H1 (cell line): ENCODE measurements around the gene ACSF2. TPM values are rescaled to one million over a fixed set of nuclear protein-coding genes. Genes with fewer than 3 reads are reported as not detected.
A peak's percentile ranks its signal among the peaks of the same experiment; 100 is the strongest.

ENCODE experiments used
- CTCF ChIA-PET: fragments of 300-600 bp; sonication (Branson Sonifier 250); formaldehyde crosslinking; loops from one replicate; lab custom pipeline; 2021; ENCODE audit not compliant: partially characterized antibody; lab: Charles Lee
- POLR2A ChIA-PET: fragments of 300-600 bp; sonication (Branson Sonifier 250); formaldehyde crosslinking; loops from one replicate; lab custom pipeline; 2021; ENCODE audit warnings: inconsistent platforms; ENCODE audit not compliant: partially characterized antibody; lab: Charles Lee
- DNase-seq, 2 experiments: peaks; one replicate each; pipeline versions ENCODE4 v3.0.0 to v3.0.0-alpha.2; 2010 to 2022; ENCODE audit warnings: low spot score in 2 of 2, low read depth in 1 of 2, mixed read lengths in 1 of 2
- FAIRE-seq: peaks from 2 replicates; lab custom pipeline; 2011; peaks lifted over from hg19 to GRCh38; lab: Jason Lieb, UNC
- H2AFZ ChIP-seq: 2 replicates; pipeline ENCODE4 v1.8.1; 2012; ENCODE audit warnings: low read length, inconsistent platforms
- H2AK5ac ChIP-seq: 2 replicates; pipeline ENCODE4 v1.6.1; 2013; ENCODE audit warnings: low read depth, low read length
- H2BK120ac ChIP-seq: replicated peaks from 2 replicates; pipeline ENCODE3; 2013; ENCODE audit warnings: low read depth, low read length, inconsistent platforms
- H2BK12ac ChIP-seq: 2 replicates; pipeline ENCODE4 v1.6.1; 2013; ENCODE audit warnings: low read depth, low read length
- H2BK15ac ChIP-seq: 2 replicates; pipeline ENCODE4 v1.6.1; 2013; ENCODE audit warnings: low read length
- H2BK20ac ChIP-seq: 2 replicates; pipeline ENCODE4 v1.6.1; 2013; ENCODE audit warnings: low read length
- H2BK5ac ChIP-seq: 2 replicates; pipeline ENCODE4 v1.6.1; 2013; ENCODE audit warnings: low read depth, low read length
- H3K14ac ChIP-seq: 2 replicates; pipeline ENCODE4 v1.6.1; 2013; ENCODE audit warnings: inconsistent platforms; ENCODE audit not compliant: insufficient read length
- H3K18ac ChIP-seq: 2 replicates; pipeline ENCODE4 v1.6.1; 2013; ENCODE audit warnings: low read length; ENCODE audit errors: extremely low read depth
- H3K23ac ChIP-seq: 2 replicates; pipeline ENCODE4 v1.6.1; 2013; ENCODE audit warnings: inconsistent platforms; ENCODE audit not compliant: insufficient read length
- H3K23me2 ChIP-seq: 2 replicates; pipeline ENCODE4 v1.6.1; 2013; ENCODE audit warnings: low read depth, low read length
- H3K27ac ChIP-seq: 2 replicates; pipeline ENCODE4 v1.6.1; 2011; ENCODE audit warnings: low read depth, low read length, inconsistent platforms
- H3K27me3 ChIP-seq, 4 experiments: replicated peaks in 1 of 4; 1 replicate in 1 of 4; 2 replicates in 3 of 4; pipeline versions ENCODE4 v1.6.1 to v1.8.1; 2011 to 2013; ENCODE audit warnings: low read length in 3 of 4, mild to moderate bottlenecking in 3 of 4, inconsistent platforms in 2 of 4, mixed read lengths in 2 of 4, moderate library complexity in 1 of 4; ENCODE audit not compliant: control insufficient read depth in 3 of 4, insufficient read depth in 3 of 4; ENCODE audit errors: extremely low read depth in 1 of 4
- H3K36me3 ChIP-seq, 4 experiments: 2 replicates each; pipeline versions ENCODE4 v1.6.1 to v1.8.1; 2011 to 2013; ENCODE audit warnings: mild to moderate bottlenecking in 4 of 4, low read length in 3 of 4, moderate library complexity in 2 of 4, control low read depth in 1 of 4, inconsistent platforms in 1 of 4; ENCODE audit not compliant: insufficient read depth in 4 of 4, control insufficient read depth in 2 of 4
- H3K4ac ChIP-seq: replicated peaks from 2 replicates; pipeline ENCODE3; 2013; ENCODE audit warnings: low read length, low read depth, mixed read lengths, inconsistent platforms; ENCODE audit not compliant: insufficient read length
- H3K4me1 ChIP-seq, 4 experiments: replicated peaks in 1 of 4; 1 replicate in 1 of 4; 2 replicates in 3 of 4; pipeline versions ENCODE4 v1.6.1 to v1.8.1; 2011 to 2013; ENCODE audit warnings: low read length in 3 of 4, inconsistent platforms in 2 of 4, mixed read lengths in 1 of 4; ENCODE audit not compliant: insufficient read depth in 4 of 4, control insufficient read depth in 3 of 4
- H3K4me2 ChIP-seq, 2 experiments: 2 replicates each; pipeline versions ENCODE4 v1.6.1 to v1.8.1; 2011 to 2013; ENCODE audit warnings: low read depth in 2 of 2, low read length in 2 of 2, control low read depth in 1 of 2, inconsistent platforms in 1 of 2, mild to moderate bottlenecking in 1 of 2; ENCODE audit not compliant: insufficient read depth in 1 of 2
- H3K4me3 ChIP-seq, 4 experiments: fragments of 200-600, 300-600 bp in 1 of 4; sonication (generic), shearing (Covaris generic), sonication (Bioruptor Twin) in 1 of 4; 2 replicates each; pipeline versions ENCODE4 v1.5.1 to v1.8.1; 2011 to 2016; ENCODE audit warnings: low read length in 4 of 4, low read depth in 3 of 4, control low read depth in 2 of 4, inconsistent platforms in 2 of 4, mild to moderate bottlenecking in 2 of 4, mixed read lengths in 1 of 4, moderate library complexity in 1 of 4; ENCODE audit not compliant: insufficient read depth in 2 of 4; ENCODE audit errors: extremely low read depth in 1 of 4
- H3K56ac ChIP-seq: replicated peaks from 2 replicates; pipeline ENCODE3; 2013; ENCODE audit warnings: low read depth, mild to moderate bottlenecking, mixed read lengths, low read length, inconsistent platforms; ENCODE audit not compliant: insufficient read length
- H3K79me1 ChIP-seq: 2 replicates; pipeline ENCODE4 v1.6.1; 2013; ENCODE audit warnings: low read depth, low read length, control low read depth
- H3K79me2 ChIP-seq, 2 experiments: 2 replicates each; pipeline versions ENCODE4 v1.6.1 to v1.8.1; 2012 to 2013; ENCODE audit warnings: low read length in 2 of 2, mild to moderate bottlenecking in 2 of 2, inconsistent platforms in 1 of 2; ENCODE audit not compliant: insufficient read depth in 2 of 2, control insufficient read depth in 1 of 2
- H3K9ac ChIP-seq, 4 experiments: replicated peaks in 1 of 4; 1 replicate in 1 of 4; 2 replicates in 3 of 4; pipeline versions ENCODE4 v1.6.1 to v1.8.1; 2011 to 2013; ENCODE audit warnings: low read depth in 3 of 4, low read length in 3 of 4, control low read depth in 2 of 4, mild to moderate bottlenecking in 2 of 4, moderate library complexity in 2 of 4, inconsistent platforms in 1 of 4; ENCODE audit errors: extremely low read depth in 1 of 4
- H3K9me3 ChIP-seq, 2 experiments: 2 replicates each; pipeline versions ENCODE4 v1.6.1 to v1.8.1; 2012 to 2013; ENCODE audit warnings: mild to moderate bottlenecking in 2 of 2, moderate library complexity in 2 of 2, control low read depth in 1 of 2, inconsistent platforms in 1 of 2, low read depth in 1 of 2, low read length in 1 of 2, mixed read lengths in 1 of 2; ENCODE audit not compliant: insufficient read depth in 2 of 2
- H4K20me1 ChIP-seq, 2 experiments: replicated peaks in 1 of 2; 2 replicates each; pipeline versions ENCODE3 to v1.8.1; 2011 to 2013; ENCODE audit warnings: inconsistent platforms in 2 of 2, low read length in 2 of 2, mild to moderate bottlenecking in 1 of 2; ENCODE audit not compliant: insufficient read depth in 2 of 2, control insufficient read depth in 1 of 2
- H4K5ac ChIP-seq: 2 replicates; pipeline ENCODE4 v1.6.1; 2013; ENCODE audit warnings: low read length, low read depth, mixed read lengths, inconsistent platforms; ENCODE audit not compliant: insufficient read length
- H4K8ac ChIP-seq: 2 replicates; pipeline ENCODE4 v1.8.0; 2013; ENCODE audit warnings: mild to moderate bottlenecking, moderate library complexity, low read length, inconsistent platforms; ENCODE audit not compliant: insufficient read depth; ENCODE audit errors: extremely low read depth
- H4K91ac ChIP-seq: replicated peaks from 2 replicates; pipeline ENCODE3; 2013; ENCODE audit warnings: low read length, mixed read lengths, inconsistent platforms; ENCODE audit not compliant: insufficient read length
- CHD1 ChIP-seq: IDR thresholded peaks from 2 replicates; pipeline ENCODE4 v1.6.1; 2012; ENCODE audit warnings: low read depth, low read length, improper control_type of control experiment
- CHD2 ChIP-seq: IDR thresholded peaks from 2 replicates; pipeline ENCODE4 v1.6.1; 2012; ENCODE audit warnings: low read length, improper control_type of control experiment
- JUN ChIP-seq: IDR thresholded peaks from 2 replicates; pipeline ENCODE4 v1.6.1; 2011; ENCODE audit warnings: low read depth, mild to moderate bottlenecking, improper control_type of control experiment, low read length
- NANOG ChIP-seq: IDR thresholded peaks from 2 replicates; pipeline ENCODE4 v1.6.1; 2011; ENCODE audit warnings: low read length, low read depth, mild to moderate bottlenecking, inconsistent platforms; ENCODE audit not compliant: insufficient read depth, poor library complexity, severe bottlenecking
- RBBP5 ChIP-seq: IDR thresholded peaks from 2 replicates; pipeline ENCODE4 v1.7.1; 2012; ENCODE audit warnings: low read depth, mild to moderate bottlenecking, inconsistent platforms, low read length, moderate library complexity, borderline replicate concordance
- SIRT6 ChIP-seq: IDR thresholded peaks from one replicate; pipeline ENCODE4 v1.7.1; 2012; ENCODE audit warnings: low read length, inconsistent platforms
- SRF ChIP-seq: IDR thresholded peaks from 2 replicates; pipeline ENCODE4 v1.6.1; 2011; ENCODE audit warnings: mild to moderate bottlenecking, low read depth, low read length, moderate library complexity
- TAF1 ChIP-seq: IDR thresholded peaks from 2 replicates; pipeline ENCODE4 v1.6.1; 2011; ENCODE audit warnings: mild to moderate bottlenecking, low read depth, low read length
- TAF7 ChIP-seq: optimal IDR thresholded peaks from 2 replicates; pipeline ENCODE3; 2011; ENCODE audit warnings: low read depth, mild to moderate bottlenecking, inconsistent platforms, low read length, moderate library complexity, borderline replicate concordance
- TCF12 ChIP-seq: IDR thresholded peaks from 2 replicates; pipeline ENCODE4 v1.6.1; 2011; ENCODE audit warnings: low read depth, mild to moderate bottlenecking, low read length
- WGBS, 2 experiments: shearing (Covaris generic) in 1 of 2; methylation state at CpG; one replicate each; pipeline versions ENCODE4 v1.1.6 to v1.1.7; 2013 to 2015; ENCODE audit warnings: low lambda C conversion rate in 2 of 2, mixed read lengths in 2 of 2, inconsistent platforms in 1 of 2, low coverage in 1 of 2, missing lambda C conversion rate in 1 of 2; ENCODE audit not compliant: insufficient replicate concordance in 2 of 2, insufficient coverage in 1 of 2, insufficient read length in 1 of 2; ENCODE audit errors: extremely low coverage in 1 of 2, missing lambda C conversion rate in 1 of 2; 5-methylcytosine and 5-hydroxymethylcytosine counted together
- polyA plus RNA-seq, 7 experiments: library from polyadenylated mRNA; depleted of rRNA in 3 of 7; stranded (reverse) in 5 of 7; unstranded in 2 of 7; fragments of >200 nt in 5 of 7; fragments of 200-250 nt in 2 of 7; gene quantifications; 1 replicate in 5 of 7; 2 replicates in 1 of 7; 4 replicates in 1 of 7; pipeline versions ENCODE4 v1.2.1 to v1.2.3, GENCODE V29; 2011 to 2013; ENCODE audit warnings: missing spikeins in 2 of 7, mixed read lengths in 2 of 7
- total RNA-seq: library from RNA; stranded (reverse); fragmentation: NEBNext Ultra II Directional; extraction: Animal tissue kit (Norgen Biotek cat#: 25700); gene quantifications from 2 replicates; pipeline ENCODE4 v1.2.1, GENCODE V29; 2021
- TF ChIP-seq, protein P1 (sequence below): IDR thresholded peaks from 2 replicates; pipeline ENCODE4 v1.6.1; 2012; ENCODE audit warnings: inconsistent platforms

The ACSF2 gene
- total and polyA plus RNA-seq, 2 of the 8 experiments (the other 6 are each of a cell fraction or from before 2014, with no cell fraction given) = 14.5 to 16.3 TPM

DNA sequence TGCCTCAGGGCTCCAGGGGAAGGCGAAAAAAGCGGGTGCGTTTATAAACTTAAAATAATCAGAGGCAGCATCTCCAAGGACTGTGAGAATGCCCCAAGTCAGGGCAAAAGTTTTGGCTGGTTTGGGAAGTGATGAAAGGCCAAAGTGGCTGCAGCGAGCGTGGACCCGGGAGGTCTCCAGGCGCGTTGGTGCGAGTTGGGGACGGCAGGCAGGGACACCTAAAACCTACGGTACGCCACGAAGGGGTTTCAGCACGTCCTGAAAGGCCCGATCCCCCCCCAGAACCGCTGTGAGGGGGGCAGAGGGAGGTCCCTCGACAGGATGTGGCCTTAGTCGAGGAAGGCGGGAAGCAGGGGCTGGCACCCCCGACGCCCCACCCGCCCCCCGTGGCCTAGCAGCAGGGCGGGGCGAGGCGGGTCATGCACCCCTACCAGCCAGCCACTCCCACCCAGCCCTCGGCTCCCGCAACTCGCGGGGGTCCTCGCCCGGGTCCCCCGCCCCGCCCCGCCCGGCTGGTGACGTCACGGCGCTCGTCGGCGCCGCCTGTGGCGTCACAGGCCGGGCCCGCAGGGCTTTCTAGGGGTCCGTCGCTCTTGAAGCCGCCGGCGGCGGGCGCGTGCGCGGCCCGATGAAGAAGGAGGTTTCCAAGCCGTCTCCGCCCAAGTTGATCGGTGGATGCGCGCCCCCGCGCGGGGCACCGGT is 82.0 kb downstream of the ACSF2 start, which contains the start of gene MYCBPAP:
Gene MYCBPAP (plus strand): TSS at position 569 of the 702 bp plus-strand sequence. CDS start 236 bp downstream, outside the sequence.
- peak within 1 kb of the TSS; percentile 96 for H4K8ac ChIP-seq
- peak within 1 kb of the TSS; percentile 75 for H3K56ac ChIP-seq
- DNase-seq (peak; percentile 43 to 87), FAIRE-seq (no peak)
- no peaks in the 10 kb centered on the region for H3K9me3 ChIP-seq
- no peak within 1 kb of the TSS for H3K27ac ChIP-seq
- H2AK5ac ChIP-seq = 0 out of 2 replicates have a peak within 1 kb of the TSS, but pooled peaks have one; percentile 48
- no peak within 1 kb of the TSS for H2BK120ac ChIP-seq
- H3K36me3 ChIP-seq = no peaks in the 10 kb centered on the region
- peak within 1 kb of the TSS; percentile 55 for H4K5ac ChIP-seq
- peak within 1 kb of the TSS; percentile 44 for H2AFZ ChIP-seq
- peaks cover 1 to 3% of the 10 kb centered on the region in 2 experiments for H4K20me1 ChIP-seq
- no peak within 1 kb of the TSS for H3K23ac ChIP-seq
- no peaks in the 10 kb centered on the region; a peak in 1 of 7 replicates for H3K27me3 ChIP-seq
- no peak within 1 kb of the TSS for H2BK20ac ChIP-seq
- ChIA-PET POLR2A (interaction anchor here (1.4 kb wide), 1 partner anchor 34 kb away, joined by 3 read pairs; no protein-coding TSS in a partner anchor), CTCF (interaction anchor here (0.9 to 8.3 kb wide), 4 partner anchors 11 to 118 kb away, joined by 3 to 116 read pairs (median 4); no protein-coding TSS in a partner anchor)
- H3K14ac ChIP-seq = no peak within 1 kb of the TSS
- peak within 1 kb of the TSS; percentile 79 to 87 for H3K4me2 ChIP-seq
- peaks cover 5 to 15% (median 10%) of the 10 kb centered on the region in 4 experiments for H3K4me1 ChIP-seq
- no peak within 1 kb of the TSS for H3K4ac ChIP-seq
- peak within 1 kb of the TSS; percentile 80; the same call in 1 of the 2 replicates for H2BK12ac ChIP-seq
- WGBS, 2 experiments = 14% methylated on average over 33 of the region's 66 CpGs; no CpG with 5 or more reads in 1 of the 2 experiments
- H4K91ac ChIP-seq = peak within 1 kb of the TSS; percentile 89
- H2BK5ac ChIP-seq = peak within 1 kb of the TSS; percentile 60
- peak within 1 kb of the TSS; percentile 69 to 86 (median 75) for H3K4me3 ChIP-seq
- H2BK15ac ChIP-seq = no peak within 1 kb of the TSS
- H3K79me1 ChIP-seq = no peaks in the 10 kb centered on the region
- peaks cover 3% of the 10 kb centered on the region; the same call in 1 of the 2 replicates for H3K23me2 ChIP-seq
- H3K18ac ChIP-seq = peak within 1 kb of the TSS; percentile 93
- peak within 1 kb of the TSS in 3 of 4 experiments; percentile 44 to 61 (median 45); a peak in 5 of 7 replicates for H3K9ac ChIP-seq
- no peaks in the 10 kb centered on the region for H3K79me2 ChIP-seq
- TF ChIP-seq JUN = no peak
- TF ChIP-seq CHD2 = no peak
- TF ChIP-seq RBBP5 = 0 out of 2 replicates have a peak, but pooled peaks have one; percentile 61
- TF ChIP-seq SIRT6 = no peak
- peak; percentile 62 for TF ChIP-seq TAF1
- TF ChIP-seq, protein P1, sequence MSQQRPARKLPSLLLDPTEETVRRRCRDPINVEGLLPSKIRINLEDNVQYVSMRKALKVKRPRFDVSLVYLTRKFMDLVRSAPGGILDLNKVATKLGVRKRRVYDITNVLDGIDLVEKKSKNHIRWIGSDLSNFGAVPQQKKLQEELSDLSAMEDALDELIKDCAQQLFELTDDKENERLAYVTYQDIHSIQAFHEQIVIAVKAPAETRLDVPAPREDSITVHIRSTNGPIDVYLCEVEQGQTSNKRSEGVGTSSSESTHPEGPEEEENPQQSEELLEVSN = peak; percentile 89
- no peak for TF ChIP-seq TCF12
- TF ChIP-seq NANOG = peak; percentile 8
- peak; percentile 60 for TF ChIP-seq TAF7
- peak; percentile 7; the same call in 1 of the 2 replicates for TF ChIP-seq SRF
- TF ChIP-seq CHD1 = no peak
